Left hindlimb (tissue), 1 donor: Measurements from ENCODE around the gene GRB10.

Experiments
- DNase-seq: peaks from one replicate; pipeline ENCODE4 v3.0.0-alpha.2; 2018

Gene GRB10

GRCh38 chr7:50651271-50651989, 131.3 kb downstream of the GRB10 start:
- no peak for DNase-seq

GRCh38 chr7:50650057-50650664, 132.5 kb downstream of the GRB10 start:
- DNase-seq = no peak

- no peak for DNase-seq
Observed at GRCh38 chr7:50649259-50649885, 133.3 kb downstream of the GRB10 start.

GRCh38 chr7:50648570-50649169, 134.0 kb downstream of the GRB10 start:
- no peak for DNase-seq

- DNase-seq = no peak
Observed at GRCh38 chr7:50648076-50648475, 134.6 kb downstream of the GRB10 start.

- no peak for DNase-seq
Observed at GRCh38 chr7:50647286-50647980, 135.3 kb downstream of the GRB10 start.

GRCh38 chr7:50646069-50646468, 136.6 kb downstream of the GRB10 start:
- no peak for DNase-seq

- DNase-seq = no peak
Observed at GRCh38 chr7:50645186-50645585, 137.5 kb downstream of the GRB10 start.

GRCh38 chr7:50644586-50644985, 138.1 kb downstream of the GRB10 start:
- no peak for DNase-seq

GRCh38 chr7:50644114-50644513, 138.6 kb downstream of the GRB10 start:
- DNase-seq = no peak

- no peak for DNase-seq
Observed at GRCh38 chr7:50641442-50642405, 141.0 kb downstream of the GRB10 start.

GRCh38 chr7:50640779-50641178, 141.9 kb downstream of the GRB10 start:
- no peak for DNase-seq

GRCh38 chr7:50640256-50640655, 142.4 kb downstream of the GRB10 start:
- no peak for DNase-seq

- DNase-seq = no peak
Observed at GRCh38 chr7:50637725-50638643, 144.7 kb downstream of the GRB10 start.

- no peak for DNase-seq
Observed at GRCh38 chr7:50634378-50634777, 148.3 kb downstream of the GRB10 start.

GRCh38 chr7:50633414-50633710, 149.3 kb downstream of the GRB10 start:
- no peak for DNase-seq

GRCh38 chr7:50632561-50633413, 149.9 kb downstream of the GRB10 start:
- no peak for DNase-seq

- DNase-seq = no peak
Observed at GRCh38 chr7:50631639-50632038, 151.1 kb downstream of the GRB10 start.

GRCh38 chr7:50631100-50631499, 151.6 kb downstream of the GRB10 start:
- DNase-seq = no peak
